ENCODE measurements around the gene WASHC3.

DNA sequence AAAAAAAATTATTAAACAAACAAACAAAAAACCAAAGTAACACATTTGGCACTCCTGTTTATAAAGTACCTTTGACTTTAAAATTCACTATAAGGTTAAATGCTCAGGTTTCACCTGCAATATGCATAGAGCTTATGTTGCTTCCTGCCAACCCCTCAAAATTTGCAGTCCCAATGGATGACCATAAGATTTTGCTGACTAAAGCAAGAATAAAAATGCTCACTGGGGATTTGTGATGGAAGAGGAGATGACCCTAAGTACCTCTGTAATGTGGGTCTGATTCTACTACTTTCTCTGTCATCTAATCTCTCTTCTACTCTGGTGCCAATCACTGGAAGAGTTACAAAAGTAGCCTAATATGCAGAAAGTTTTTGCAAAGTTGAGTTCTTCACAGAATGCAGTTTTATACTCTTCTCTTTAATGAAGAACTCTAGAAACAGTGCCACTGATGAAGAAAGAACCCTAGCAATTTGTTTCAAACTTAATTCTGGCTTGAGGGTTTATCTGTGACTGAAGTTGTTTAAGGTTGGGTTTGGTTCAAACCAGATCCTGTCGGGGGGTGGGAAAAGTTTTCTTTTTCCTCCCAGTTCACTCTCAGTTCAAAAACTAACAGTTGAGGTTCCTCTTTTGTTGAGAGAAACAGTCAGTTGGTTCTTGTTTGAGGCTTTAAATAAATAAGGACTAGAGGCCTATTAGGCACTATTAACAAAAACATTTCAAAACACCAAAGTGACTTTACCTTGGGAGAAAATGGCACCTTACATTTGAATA lies 10.9 kb downstream of the WASHC3 start:
- TF ChIP-seq, protein P1, sequence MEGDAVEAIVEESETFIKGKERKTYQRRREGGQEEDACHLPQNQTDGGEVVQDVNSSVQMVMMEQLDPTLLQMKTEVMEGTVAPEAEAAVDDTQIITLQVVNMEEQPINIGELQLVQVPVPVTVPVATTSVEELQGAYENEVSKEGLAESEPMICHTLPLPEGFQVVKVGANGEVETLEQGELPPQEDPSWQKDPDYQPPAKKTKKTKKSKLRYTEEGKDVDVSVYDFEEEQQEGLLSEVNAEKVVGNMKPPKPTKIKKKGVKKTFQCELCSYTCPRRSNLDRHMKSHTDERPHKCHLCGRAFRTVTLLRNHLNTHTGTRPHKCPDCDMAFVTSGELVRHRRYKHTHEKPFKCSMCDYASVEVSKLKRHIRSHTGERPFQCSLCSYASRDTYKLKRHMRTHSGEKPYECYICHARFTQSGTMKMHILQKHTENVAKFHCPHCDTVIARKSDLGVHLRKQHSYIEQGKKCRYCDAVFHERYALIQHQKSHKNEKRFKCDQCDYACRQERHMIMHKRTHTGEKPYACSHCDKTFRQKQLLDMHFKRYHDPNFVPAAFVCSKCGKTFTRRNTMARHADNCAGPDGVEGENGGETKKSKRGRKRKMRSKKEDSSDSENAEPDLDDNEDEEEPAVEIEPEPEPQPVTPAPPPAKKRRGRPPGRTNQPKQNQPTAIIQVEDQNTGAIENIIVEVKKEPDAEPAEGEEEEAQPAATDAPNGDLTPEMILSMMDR (conservative IDR thresholded peaks at IDR 0.05; ENCODE audit: low read length): no peak
- no peak for TF ChIP-seq EZH2phosphoT487 (IDR thresholded peaks at IDR 0.05; ENCODE audit: borderline replicate concordance, low read depth, low read length)

Measured in OCI-LY7 (cell line).